ENCODE results near the gene ASAP2.

Gene ASAP2

GRCh38 chr2:9410108-9410507 is 203.5 kb downstream of the ASAP2 start:
- DNase-seq: no peak

- DNase-seq: no peak
Measured at GRCh38 chr2:9412781-9413180, 206.2 kb downstream of the ASAP2 start.

- peak; percentile 68 to 91 for DNase-seq
Measured at GRCh38 chr2:9415516-9416169, 209.0 kb downstream of the ASAP2 start.

- no peak for DNase-seq
Measured at GRCh38 chr2:9416267-9416961, 209.8 kb downstream of the ASAP2 start.

GRCh38 chr2:9416962-9417316 is 210.3 kb downstream of the ASAP2 start:
- DNase-seq: no peak

GRCh38 chr2:9417725-9418124 is 211.1 kb downstream of the ASAP2 start:
- no peak for DNase-seq

- DNase-seq: no peak
Measured at GRCh38 chr2:9418746-9419145, 212.1 kb downstream of the ASAP2 start.

- DNase-seq: peak; percentile 39 to 83
Measured at GRCh38 chr2:9419541-9419940, 212.9 kb downstream of the ASAP2 start.

- no peak for DNase-seq
Measured at GRCh38 chr2:9420495-9420894, 213.9 kb downstream of the ASAP2 start.

GRCh38 chr2:9422321-9423099 is 215.9 kb downstream of the ASAP2 start:
- peak; percentile 27 to 61 for DNase-seq

- DNase-seq: peak; percentile 98 to 99
Measured at GRCh38 chr2:9423100-9423921, 216.7 kb downstream of the ASAP2 start, which contains the start of the genes CPSF3 and ITGB1BP1. Gene CPSF3, plus strand, starts transcription at chr2:9423654. Its CDS starts 120 bp downstream, at chr2:9423774. Gene ITGB1BP1, minus strand, starts transcription at chr2:9423528. Its CDS starts 4,831 bp downstream, at chr2:9418697.

- peak in 1 of 2 donors; percentile 19 for DNase-seq
Measured at GRCh38 chr2:9423922-9424272, 217.3 kb downstream of the ASAP2 start.

- DNase-seq: no peak
Measured at GRCh38 chr2:9424447-9425164, 218.0 kb downstream of the ASAP2 start.

GRCh38 chr2:9428965-9429577 is 222.5 kb downstream of the ASAP2 start:
- DNase-seq: no peak

GRCh38 chr2:9430316-9431293 is 224.0 kb downstream of the ASAP2 start:
- DNase-seq: no peak

GRCh38 chr2:9434489-9434888 is 227.9 kb downstream of the ASAP2 start:
- DNase-seq: no peak

GRCh38 chr2:9439536-9439935 is 232.9 kb downstream of the ASAP2 start:
- DNase-seq: no peak

- DNase-seq: no peak
Measured at GRCh38 chr2:9440058-9440727, 233.6 kb downstream of the ASAP2 start.

GRCh38 chr2:9441556-9441955 is 234.9 kb downstream of the ASAP2 start:
- no peak for DNase-seq

- DNase-seq: no peak
Measured at GRCh38 chr2:9443526-9443925, 236.9 kb downstream of the ASAP2 start.

Measured in inflammatory macrophage treated with lipopolysaccharide for 1 hour (primary cell).